ENCODE results near the gene PTPRQ.
"Not testable (repeated sequence)": the region's sequence is repeated elsewhere in the genome, so short reads cannot be mapped to it uniquely, and the experiment has no call there.

Gene PTPRQ

DNA sequence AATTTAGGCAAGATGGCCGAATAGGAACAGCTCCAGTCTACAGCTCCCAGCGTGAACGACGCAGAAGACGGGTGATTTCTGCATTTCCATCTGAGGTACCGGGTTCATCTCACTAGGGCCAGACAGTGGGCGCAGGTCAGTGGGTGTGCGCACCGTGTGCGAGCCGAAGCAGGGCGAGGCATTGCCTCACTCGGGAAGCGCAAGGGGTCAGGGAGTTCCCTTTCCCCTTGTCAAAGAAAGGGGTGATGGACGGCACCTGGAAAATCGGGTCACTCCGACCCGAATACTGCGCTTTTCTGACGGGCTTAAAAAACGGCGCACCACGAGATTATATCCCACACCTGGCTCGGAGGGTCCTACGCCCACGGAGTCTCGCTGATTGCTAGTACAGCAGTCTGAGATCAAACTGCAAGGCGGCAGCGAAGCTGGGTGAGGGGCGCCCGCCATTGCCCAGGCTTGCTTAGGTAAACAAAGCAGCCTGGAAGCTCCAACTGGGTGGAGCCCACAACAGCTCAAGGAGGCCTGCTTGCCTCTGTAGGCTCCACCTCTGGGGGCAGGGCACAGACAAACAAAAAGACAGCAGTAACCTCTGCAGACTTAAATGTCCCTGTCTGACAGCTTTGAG, 33.6 kb downstream of the PTPRQ start:
- DNase-seq, result not testable (repeated sequence)

DNA sequence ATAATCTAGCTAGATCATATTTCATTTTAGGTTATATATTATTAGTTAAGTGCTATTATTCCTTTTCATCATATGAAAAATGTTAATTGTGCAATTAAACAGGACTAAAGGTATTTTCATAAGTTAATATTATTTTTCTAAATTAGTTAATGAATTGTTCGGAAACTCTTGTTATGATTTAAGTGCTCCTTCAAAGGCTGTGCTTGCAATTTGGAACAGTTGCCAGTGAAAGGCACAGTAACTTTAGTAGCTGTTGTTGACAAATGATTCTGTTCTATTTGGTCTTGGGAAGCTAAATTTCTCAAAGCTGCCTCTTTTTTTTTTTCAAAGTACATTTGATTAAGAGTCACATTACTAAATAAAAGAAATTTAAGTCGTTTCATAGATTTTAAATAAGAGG, 40.7 kb downstream of the PTPRQ start:
- DNase-seq, result no peak

DNA sequence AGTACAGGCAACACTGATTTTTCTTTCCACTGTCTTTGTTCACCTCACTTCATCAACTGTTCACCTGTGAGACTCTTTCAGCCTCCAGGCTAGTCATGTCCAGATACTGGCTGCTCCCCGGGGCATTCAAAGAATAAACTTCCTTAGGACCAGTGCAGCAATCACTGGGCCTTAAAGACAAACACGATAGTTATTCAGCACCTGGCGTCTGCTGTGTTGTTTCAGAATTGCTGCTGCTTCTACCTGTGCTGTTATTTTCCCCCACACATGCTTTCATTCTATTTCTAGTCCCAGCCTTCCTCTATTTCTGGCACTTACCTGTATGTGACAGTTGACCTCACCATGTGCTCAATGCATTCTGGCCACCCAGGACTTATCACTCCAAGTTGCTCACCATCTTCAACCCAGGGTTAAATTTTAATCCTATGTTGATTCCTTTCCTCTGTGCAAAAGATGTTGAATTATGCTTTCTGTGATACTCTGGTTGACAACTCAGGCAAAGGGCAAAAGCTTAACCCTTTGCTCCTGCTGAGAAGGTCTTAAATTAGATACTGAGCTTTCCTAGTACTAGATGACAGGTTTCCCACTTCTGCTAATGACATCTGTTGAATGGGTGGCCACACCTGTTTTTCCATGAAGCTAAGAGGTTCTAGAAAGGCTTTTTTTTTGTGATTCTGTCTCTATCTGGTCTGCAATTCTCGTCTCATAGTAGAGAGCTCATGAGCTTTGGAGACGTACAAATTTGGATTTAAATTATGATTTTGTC, 41.4 kb downstream of the PTPRQ start:
- DNase-seq, result no peak

DNA sequence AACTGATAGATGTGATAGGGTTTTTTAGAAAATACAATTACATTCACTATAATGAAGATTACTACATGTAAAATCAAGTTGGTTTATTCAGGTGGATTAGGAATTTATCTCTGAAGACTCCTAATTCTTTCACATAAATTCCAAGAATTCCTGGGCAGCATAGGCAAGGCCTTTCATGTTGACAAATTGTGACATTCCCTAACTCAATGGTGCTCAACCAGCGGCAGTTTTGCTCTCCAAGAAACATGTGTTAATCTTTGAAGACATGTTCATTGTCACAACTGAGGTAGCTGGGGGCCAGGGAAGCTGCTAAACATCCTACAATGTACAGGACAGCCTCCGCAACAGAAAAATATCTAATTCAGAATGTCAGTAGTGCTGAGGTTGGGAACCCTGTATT, 46.3 kb downstream of the PTPRQ start:
- DNase-seq, result no peak

DNA sequence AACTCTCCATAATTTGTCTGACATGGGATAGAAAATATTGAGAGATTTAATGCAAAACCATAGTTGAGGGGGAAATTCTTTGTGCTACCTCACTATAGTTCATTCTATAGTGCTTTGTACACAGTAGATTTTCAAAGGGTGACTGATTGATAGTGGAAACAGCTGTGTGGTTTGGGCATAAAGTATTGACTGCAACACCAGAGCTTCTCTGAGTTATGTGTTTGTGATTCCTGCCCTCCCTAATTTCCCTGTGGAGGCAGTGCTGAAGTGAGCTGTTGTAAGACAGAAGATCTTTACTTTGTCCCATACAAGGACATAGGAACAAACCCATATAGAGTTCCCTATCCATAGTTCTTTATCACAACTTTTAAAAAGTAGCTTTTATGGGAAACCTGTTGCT, 47.1 kb downstream of the PTPRQ start:
- DNase-seq, result no peak

DNA sequence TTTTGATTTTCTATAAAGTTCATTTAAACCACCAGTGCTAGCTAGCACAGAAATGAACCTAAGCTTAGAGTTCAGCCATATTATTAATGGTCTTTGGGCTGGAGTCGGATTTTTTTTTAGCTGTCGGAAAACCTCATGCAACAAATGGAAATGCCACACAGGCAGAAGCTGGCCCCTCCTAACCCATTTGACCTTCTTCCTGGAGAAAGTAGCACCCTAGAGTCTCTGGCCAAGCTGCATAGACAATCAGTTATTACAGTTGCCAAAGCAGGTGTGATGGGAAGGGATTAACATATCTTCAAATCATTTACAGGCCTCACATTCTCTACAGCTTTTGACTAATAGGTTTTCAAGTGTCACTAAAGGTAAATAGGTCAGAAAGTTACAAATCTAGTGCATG, 49.4 kb downstream of the PTPRQ start:
- DNase-seq, result no peak

DNA sequence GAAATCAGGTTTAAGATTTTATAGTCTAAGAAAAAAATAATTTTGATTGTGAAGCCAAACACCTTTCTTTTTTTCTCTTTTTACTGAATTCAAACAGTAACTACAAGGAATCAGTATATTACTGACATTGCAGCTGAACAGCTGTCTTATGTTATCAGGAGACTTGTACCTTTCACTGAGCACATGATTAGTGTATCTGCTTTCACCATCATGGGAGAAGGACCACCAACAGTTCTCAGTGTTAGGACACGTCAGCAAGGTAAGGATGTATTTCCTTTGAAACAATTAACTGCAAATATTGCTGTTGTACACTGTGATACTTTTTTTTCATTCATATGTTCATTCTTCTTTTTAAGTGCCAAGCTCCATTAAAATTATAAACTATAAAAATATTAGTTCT, 50.8 kb downstream of the PTPRQ start:
- peak; percentile 86 for DNase-seq

DNA sequence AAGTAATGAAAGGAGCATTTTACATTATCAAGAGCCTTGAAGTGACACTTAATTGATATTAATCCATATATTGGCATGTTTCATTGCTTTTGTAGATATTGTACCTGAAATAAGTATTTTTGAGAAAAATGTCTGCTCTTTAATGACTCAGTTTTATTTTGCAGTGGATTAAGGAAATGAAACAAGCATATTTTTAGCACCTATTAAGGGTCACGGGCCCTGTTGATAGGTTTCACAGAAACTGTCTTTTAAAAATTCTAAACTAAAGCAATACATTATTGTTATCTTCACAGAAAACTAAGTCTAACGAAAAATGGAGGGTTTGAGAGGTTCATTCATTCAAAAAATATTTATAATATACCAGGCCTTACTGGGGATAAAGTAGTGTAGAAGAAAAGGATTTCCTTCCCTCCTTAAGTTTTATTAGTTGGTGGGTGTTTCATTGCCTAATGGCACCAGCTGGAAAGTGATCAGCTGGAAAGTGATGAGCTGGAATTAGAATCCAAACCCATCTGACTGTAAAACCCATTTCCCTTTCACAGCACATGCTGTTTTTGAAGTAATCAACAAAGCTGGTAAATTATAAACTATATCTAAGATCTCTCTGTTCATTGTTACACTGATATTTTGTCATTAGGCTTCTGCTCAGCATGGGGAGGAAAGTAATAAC, 54.2 kb downstream of the PTPRQ start:
- DNase-seq, result peak; percentile 29

DNA sequence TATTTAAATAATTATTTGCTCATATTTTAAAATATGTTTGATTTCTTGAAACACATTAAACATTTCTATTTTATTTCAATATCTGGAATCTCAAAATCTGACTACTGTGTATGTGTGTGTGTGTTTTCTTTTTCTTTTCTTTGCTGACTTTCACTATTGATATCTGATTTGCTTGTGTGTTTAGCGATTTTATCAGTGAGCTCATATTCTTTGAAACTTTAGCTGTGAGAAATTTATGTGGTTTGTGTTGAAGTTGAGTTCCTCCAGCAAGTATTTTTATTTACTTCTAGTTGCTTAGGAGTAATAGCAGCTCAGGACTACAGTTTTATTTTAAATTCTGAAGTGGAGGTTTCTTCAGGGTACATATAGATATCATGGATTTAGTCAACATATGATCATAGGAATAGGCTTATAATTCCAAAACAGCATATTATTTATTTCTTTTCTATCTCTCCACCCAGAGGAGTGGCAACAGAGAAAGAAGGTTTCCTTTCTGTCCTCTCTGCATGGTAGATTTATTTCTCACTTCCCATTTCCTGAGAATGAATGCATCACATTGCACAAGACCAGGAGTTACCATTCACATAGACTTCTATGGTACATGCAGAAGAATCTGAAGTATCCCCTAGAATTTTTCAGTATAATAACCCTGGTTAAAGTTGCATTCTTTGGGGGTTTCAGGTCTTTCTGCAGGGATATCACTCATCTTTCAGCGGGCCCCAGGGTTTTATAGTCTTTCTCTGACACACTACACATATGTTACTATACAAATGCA, 60.5 kb downstream of the PTPRQ start:
- no peak for DNase-seq

DNA sequence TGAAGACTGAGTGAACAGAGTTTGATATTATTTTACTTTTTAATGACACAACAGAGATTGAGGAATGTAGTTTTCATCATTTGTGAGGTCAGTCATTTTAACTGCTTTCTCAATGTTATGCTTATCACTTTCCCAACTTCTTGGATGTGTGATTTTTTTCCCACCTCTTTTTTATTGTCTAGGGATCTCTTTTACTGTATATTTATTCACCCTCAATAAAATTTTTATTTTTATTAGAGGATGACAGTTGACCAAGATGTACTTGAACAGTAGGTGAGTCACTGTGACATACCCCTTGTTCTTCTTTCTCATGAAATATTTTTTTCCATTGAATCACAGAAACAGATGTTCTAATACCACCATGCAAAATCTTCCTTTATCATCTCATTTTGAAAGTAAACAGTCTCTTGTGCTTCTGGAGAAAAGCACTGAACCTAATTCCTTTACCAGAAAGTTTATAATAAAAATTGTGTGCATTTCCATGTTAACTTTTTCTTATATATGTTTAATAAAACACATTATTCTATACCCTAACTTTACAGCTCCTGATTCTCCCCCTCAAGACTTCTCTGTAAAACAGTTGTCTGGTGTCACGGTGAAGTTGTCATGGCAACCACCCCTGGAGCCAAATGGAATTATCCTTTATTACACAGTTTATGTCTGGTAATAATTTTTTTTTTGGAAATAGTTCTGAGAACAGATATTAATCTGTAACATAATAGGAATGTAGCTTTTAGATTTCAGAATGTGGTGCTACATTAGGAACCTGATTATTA, 65.9 kb downstream of the PTPRQ start:
- DNase-seq, result no peak

DNA sequence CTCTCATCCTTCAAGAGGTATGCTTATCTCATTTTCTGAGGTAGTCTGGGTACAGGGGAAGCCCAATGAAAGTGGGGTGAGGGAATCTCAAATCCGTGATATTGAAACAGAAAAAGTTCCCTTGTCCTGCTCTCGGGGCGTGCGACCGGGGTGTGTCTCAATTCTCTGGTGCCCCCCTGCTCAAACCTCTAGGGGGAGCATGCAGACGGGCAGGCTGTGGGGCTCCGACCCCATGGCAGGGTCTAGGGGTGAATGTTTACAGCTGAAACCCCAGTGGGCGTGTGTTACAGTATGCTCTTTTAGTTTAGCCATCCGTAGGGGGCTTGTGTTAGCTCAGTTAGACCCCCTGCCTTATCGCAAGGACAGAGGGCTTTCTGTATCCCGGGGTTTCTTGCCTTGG, 68.7 kb downstream of the PTPRQ start:
- no peak for DNase-seq

DNA sequence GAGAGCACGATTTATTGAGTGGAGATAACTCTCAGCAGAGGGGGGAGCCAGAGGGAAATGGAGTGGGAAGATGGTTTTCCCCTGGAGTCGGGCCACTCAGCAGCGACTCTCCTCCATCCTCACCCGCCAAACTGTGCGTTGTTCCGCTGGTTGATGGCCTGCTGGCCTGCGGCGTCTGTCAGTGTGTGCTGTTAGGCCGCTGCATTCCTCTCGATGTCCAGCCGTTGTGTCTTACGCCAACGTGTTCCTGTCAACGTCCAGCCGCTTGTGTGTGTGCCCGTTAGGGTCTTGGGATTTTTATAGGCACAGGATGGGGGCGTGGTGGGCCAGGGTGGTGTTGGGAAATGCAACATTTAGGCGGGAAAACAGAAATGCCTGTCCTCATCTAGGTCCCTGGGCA, 69.2 kb downstream of the PTPRQ start:
- no peak for DNase-seq

DNA sequence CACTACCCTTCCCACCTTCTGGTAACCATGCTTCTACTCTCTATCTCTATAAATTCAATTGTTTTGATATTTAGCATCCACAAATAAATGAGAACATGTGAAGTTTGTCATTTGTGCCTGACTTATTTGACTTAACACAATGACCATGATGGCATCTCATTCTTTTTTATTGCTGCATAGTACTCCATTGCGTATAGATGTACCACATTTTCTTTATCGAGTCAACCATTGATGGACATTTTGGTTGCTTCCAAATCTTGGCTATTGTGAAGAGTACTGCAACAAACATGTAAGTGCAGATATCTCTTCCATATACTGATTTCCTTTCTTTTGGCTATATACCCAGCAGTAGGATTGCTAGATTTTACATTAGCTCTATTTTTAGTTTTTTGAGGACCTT, 73.6 kb downstream of the PTPRQ start:
- no peak for DNase-seq

DNA sequence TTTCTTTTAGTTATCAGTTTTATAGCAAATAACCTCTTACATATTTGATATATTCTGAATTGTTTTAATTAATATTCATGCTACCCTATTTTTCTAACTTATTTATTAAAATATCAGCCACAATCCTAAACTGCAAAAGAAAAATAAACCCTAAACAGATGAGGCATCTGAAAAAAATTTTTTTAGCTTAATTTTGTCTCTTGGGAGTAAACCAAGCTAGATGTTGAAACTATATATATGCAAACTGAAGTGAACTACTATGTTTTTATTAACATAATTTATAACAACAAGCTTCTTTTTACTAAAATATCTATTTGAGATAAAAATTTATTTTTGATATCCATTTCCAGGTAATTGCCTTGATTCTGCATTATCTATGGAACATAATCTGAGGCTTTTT, 87.6 kb downstream of the PTPRQ start:
- no peak for DNase-seq

DNA sequence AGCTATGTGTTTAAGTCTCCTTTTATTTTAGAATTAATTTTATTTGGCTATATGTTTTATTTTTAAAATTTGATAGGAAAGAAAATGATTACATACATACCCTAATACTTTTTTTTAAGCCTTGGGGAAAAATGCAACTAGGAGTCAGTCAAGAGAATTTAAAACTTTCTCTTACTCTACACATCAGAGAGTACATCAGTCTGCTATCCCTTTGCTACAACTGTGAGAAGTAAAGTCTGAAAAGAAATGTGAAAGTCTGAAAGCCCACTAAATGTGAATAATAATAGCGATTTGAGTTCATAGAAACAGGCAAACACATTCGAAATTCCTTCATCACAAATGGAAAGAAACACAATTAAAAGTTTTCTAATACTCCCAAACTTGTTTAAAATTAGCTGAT, 95.0 kb downstream of the PTPRQ start:
- DNase-seq, result no peak

DNA sequence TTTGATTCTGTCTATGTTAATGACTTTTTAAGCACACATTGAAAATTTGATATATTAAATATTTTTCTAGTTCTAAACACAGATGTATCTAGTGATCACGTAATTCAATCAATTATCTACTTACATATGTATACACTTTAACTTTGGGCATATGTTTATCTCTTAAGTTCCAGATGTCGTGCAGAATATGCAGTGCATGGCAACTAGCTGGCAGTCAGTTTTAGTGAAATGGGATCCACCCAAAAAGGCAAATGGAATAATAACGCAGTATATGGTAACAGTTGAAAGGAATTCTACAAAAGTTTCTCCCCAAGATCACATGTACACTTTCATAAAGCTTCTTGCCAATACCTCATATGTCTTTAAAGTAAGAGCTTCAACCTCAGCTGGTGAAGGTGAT, 105.3 kb downstream of the PTPRQ start:
- DNase-seq, result peak; percentile 57

DNA sequence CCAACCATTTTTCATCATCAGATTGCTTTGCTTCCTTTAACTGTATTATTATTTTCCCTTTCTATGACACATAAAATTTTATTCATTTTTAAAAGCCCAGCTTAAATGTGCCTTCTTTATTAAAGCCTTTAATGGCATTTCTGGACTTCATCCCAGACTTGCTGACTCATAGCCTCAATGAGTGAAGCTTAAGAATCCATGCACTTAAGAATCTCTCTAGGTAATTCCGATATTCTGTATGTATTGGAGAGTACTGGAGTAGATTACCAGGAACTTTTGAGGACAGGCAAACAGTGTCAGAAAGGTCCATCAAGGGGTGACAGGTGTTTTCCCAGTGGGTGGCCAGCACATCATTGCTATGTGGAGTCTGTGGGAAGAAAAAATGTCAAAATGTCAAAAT, 107.9 kb downstream of the PTPRQ start:
- DNase-seq, result peak; percentile 16

DNA sequence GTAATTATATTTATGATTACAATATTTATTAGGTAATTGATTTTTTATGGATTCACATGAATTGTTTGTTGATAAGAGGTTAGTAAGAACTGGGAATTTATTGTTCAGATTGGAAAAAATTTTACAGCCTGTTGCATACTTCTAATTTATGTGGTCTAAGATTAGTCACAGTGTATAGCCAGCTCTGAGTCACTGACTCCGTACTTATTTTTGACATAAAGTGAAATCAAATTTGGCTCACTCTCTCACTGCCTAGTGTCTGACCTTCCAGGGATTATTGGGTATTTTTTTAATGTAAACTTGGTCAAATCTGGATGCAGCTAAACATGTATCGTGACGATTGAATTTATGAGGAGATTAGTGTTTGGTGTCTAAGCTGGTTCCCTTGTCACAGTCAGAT, 109.3 kb downstream of the PTPRQ start:
- DNase-seq, result no peak

DNA sequence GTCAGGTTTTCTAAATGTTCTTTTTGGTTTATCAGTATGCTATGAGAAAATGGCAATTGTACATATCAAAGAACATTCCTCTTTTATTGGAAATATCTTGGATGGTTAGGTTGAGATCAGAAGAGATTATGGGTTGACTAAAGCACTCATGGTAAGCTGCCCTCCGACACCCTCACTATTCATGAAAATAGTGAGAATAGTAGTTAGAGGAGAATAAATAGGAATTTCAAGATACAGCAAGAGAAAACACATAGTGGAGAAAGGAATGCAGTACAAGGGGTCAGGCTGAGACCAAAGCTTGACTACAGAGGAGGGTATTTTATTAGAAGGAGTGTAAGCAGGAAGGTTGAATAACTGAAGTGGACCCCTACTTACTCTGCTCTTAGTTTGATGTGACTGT, 112.5 kb downstream of the PTPRQ start:
- DNase-seq, result no peak

DNA sequence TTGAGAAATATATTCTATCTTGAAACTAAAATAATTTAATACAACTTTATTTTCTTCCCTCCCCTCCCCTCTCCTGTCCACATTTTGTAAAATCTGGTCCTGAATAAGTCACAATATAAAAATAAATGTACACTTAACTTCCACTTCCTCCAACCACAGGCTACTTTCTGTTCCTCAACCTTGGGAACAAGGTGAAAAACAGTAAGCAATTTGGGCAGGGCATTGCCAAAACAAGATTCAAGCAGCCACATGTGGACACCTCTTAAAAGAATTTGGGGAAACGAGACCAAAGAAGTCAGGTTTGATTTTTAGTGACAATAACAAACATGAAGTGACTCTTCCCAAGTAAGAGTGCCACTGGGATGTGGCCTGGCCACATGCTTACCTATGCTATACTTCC, 115.7 kb downstream of the PTPRQ start:
- DNase-seq, result no peak

DNA sequence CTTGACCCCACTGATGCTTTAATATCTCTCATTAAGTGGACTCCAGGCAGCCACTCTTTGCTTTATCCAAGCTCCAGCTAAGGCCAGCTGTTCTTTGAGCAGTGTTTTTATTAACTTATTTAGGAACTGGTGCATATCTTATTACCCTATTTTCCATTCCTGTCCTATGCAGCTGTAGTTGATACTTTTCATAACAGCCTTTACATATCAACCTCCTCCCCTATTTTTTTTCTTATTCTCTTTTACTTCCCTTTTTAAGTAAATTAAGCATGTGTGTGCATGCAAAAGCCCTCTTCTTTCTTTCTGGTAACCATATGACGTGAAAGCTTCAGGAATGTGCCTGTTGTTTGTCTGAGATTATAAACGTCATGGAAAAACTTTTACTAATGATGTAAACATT, 121.2 kb downstream of the PTPRQ start:
- peak; percentile 92 for DNase-seq

DNA sequence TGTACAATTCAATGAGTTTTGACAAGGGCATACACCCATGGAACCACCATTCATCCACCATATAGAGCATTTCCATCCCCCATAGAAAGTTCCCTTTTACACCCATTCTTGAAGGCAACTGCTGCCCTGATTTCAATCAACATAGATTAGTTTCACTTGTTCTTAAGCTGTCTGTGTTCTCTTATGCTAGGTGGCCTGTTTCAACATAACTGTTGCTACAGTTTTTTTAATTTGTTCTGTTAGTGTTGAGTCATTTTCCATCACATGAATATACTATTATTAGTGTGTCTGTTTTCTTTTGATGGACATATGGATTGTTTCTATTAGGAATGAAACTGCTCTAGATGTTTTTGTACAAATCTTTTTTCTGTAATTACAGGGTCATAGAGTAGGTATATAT, 123.4 kb downstream of the PTPRQ start:
- no peak for DNase-seq

All from NCI-H2171 treated with DMSO at 0.1 percent for 48 hours (cell line).